Gastroesophageal sphincter (tissue), 4 donors: ENCODE data around the gene COL19A1. TPM values are rescaled to one million over a fixed set of nuclear protein-coding genes. Genes with fewer than 3 reads are reported as not detected.
"Not testable (repeated sequence)": the region's sequence is repeated elsewhere in the genome, so short reads cannot be mapped to it uniquely, and the experiment has no call there.

Experiments used
- ATAC-seq: fragments of 150-250 bp; one replicate; pipeline ENCODE4 v1.9.1; 2016; ENCODE audit warnings: mild to moderate bottlenecking, moderate library complexity
- H3K27ac ChIP-seq, 4 donors: fragments of 200-600 bp; sonication (generic) in 3 of 4; 1 replicate in 3 of 4; 2 replicates in 1 of 4; pipeline ENCODE4 v1.5.1; 2016 to 2019
- H3K27me3 ChIP-seq: fragments of 200-600 bp; sonication (generic); one replicate; pipeline ENCODE4 v1.5.1; 2019
- H3K36me3 ChIP-seq, 2 donors: fragments of 200-600 bp; sonication (generic); one replicate each; pipeline ENCODE4 v1.5.1; 2019; ENCODE audit warnings: control low read depth in 1 of 2
- H3K4me1 ChIP-seq, 3 donors: fragments of 200-600 bp; sonication (generic); 1 replicate in 2 of 3; 2 replicates in 1 of 3; pipeline ENCODE4 v1.5.1; 2016 to 2019; ENCODE audit warnings: control low read depth in 2 of 3
- H3K4me3 ChIP-seq, 2 donors: fragments of 200-600 bp; sonication (generic); one replicate each; pipeline ENCODE4 v1.5.1; 2019; ENCODE audit warnings: mild to moderate bottlenecking in 1 of 2, moderate library complexity in 1 of 2
- H3K9me3 ChIP-seq, 3 donors: fragments of 200-600 bp; sonication (generic); one replicate each; pipeline ENCODE4 v1.5.1; 2017 to 2019; ENCODE audit warnings: control low read depth in 2 of 3
- CTCF ChIP-seq, 4 experiments: fragments of 200-600 bp in 2 of 4; fragments of 450-650 bp in 2 of 4; sonication (generic) in 1 of 4; IDR thresholded peaks; one replicate each; pipeline ENCODE4 v1.5.1; 2017 to 2019; ENCODE audit warnings: antibody characterized with exemption in 4 of 4, mild to moderate bottlenecking in 2 of 4, moderate library complexity in 2 of 4
- EP300 ChIP-seq: sonication (generic); formaldehyde crosslinking; IDR thresholded peaks from one replicate; pipeline ENCODE4 v1.6.1; 2017; ENCODE audit warnings: antibody characterized with exemption, mild to moderate bottlenecking
- POLR2A ChIP-seq, 2 donors: fragments of 450-650 bp; IDR thresholded peaks; one replicate each; pipeline ENCODE4 v1.6.1; 2017; ENCODE audit warnings: antibody characterized with exemption in 2 of 2, mild to moderate bottlenecking in 2 of 2, moderate library complexity in 1 of 2
- POLR2AphosphoS5 ChIP-seq: sonication (generic); formaldehyde crosslinking; IDR thresholded peaks from one replicate; pipeline ENCODE4 v1.6.1; 2017; ENCODE audit warnings: antibody characterized with exemption
- WGBS, 2 donors: methylation state at CpG; one replicate each; pipeline ENCODE4 v1.1.5; 2018; ENCODE audit warnings: low coverage in 1 of 2; 5-methylcytosine and 5-hydroxymethylcytosine counted together
- total RNA-seq, 4 donors: library from RNA; depleted of rRNA; stranded (reverse); fragments of >200 nt; gene quantifications; one replicate each; pipeline ENCODE4 v1.1.0, GENCODE V29; 2016

Gene COL19A1
- total RNA-seq, 4 donors from 2014 or later = 3.7 to 15.6 (median 6.5) TPM

- Histone ChIP-seq H3K9me3 (no peaks in the 10 kb centered on the region), H3K4me3 (no peak overlapping the region), H3K27me3 (no peaks in the 10 kb centered on the region), H3K27ac (no peak overlapping the region), H3K4me1 (peaks cover 0 to 6% (median 0%) of the 10 kb centered on the region in 3 donors), H3K36me3 (no peaks in the 10 kb centered on the region)
- no peak for TF ChIP-seq EP300
- TF ChIP-seq POLR2A (IDR thresholded peaks at IDR 0.05) = no peak
- no peak for TF ChIP-seq POLR2AphosphoS5
- TF ChIP-seq CTCF (IDR thresholded peaks at IDR 0.05) = no peak
- ATAC-seq = no peak
- 70 to 79% methylated on average over 2 of the region's 2 CpGs for WGBS, 2 donors
Observed at GRCh38 chr6:69914015-69914485, 47.7 kb downstream of the COL19A1 start.

GRCh38 chr6:69915346-69915745, 49.0 kb downstream of the COL19A1 start:
- TF ChIP-seq POLR2AphosphoS5 (no peak), CTCF (IDR thresholded peaks at IDR 0.05) (no peak), POLR2A (IDR thresholded peaks at IDR 0.05) (no peak), EP300 (no peak)
- WGBS, 2 donors = 46 to 94% methylated on average over 2 of the region's 2 CpGs
- H3K9me3 ChIP-seq = no peaks in the 10 kb centered on the region
- H3K27ac ChIP-seq = no peak overlapping the region
- H3K27me3 ChIP-seq = no peaks in the 10 kb centered on the region
- H3K4me3 ChIP-seq = no peak overlapping the region
- H3K36me3 ChIP-seq = no peaks in the 10 kb centered on the region
- peaks cover 0 to 6% (median 0%) of the 10 kb centered on the region in 3 donors for H3K4me1 ChIP-seq
- ATAC-seq = no peak

- WGBS, 2 donors = 86 to 100% methylated on average over 1 of the region's 1 CpG
- no peak for TF ChIP-seq POLR2A (IDR thresholded peaks at IDR 0.05)
- peak; percentile 37 for TF ChIP-seq POLR2AphosphoS5
- no peaks in the 10 kb centered on the region for H3K27me3 ChIP-seq
- H3K4me1 ChIP-seq = peaks cover 0 to 6% (median 0%) of the 10 kb centered on the region in 3 donors
- H3K27ac ChIP-seq = no peak overlapping the region
- H3K4me3 ChIP-seq = no peak overlapping the region
- no peak for ATAC-seq
- peaks cover 0 to 1% (median 0%) of the 10 kb centered on the region in 3 donors for H3K9me3 ChIP-seq
- no peaks in the 10 kb centered on the region for H3K36me3 ChIP-seq
Observed at GRCh38 chr6:69917834-69918233, 51.5 kb downstream of the COL19A1 start.

GRCh38 chr6:69918813-69919475, 52.6 kb downstream of the COL19A1 start:
- no peaks in the 10 kb centered on the region for H3K27me3 ChIP-seq
- H3K36me3 ChIP-seq = no peaks in the 10 kb centered on the region
- no peak overlapping the region for H3K4me3 ChIP-seq
- no peak overlapping the region for H3K27ac ChIP-seq
- peaks cover 0 to 13% (median 0%) of the 10 kb centered on the region in 3 donors for H3K9me3 ChIP-seq
- peaks cover 0 to 6% (median 0%) of the 10 kb centered on the region in 3 donors for H3K4me1 ChIP-seq
- ATAC-seq = no peak
- 24 to 48% methylated on average over 5 of the region's 5 CpGs for WGBS, 2 donors
- no peak for TF ChIP-seq POLR2AphosphoS5
- TF ChIP-seq POLR2A (IDR thresholded peaks at IDR 0.05) = no peak
- no peak for TF ChIP-seq EP300
- TF ChIP-seq CTCF (IDR thresholded peaks at IDR 0.05) = no peak

GRCh38 chr6:69921066-69921465, 54.7 kb downstream of the COL19A1 start:
- H3K27ac ChIP-seq, H3K4me3 ChIP-seq, H3K4me1 ChIP-seq, H3K27me3 ChIP-seq, H3K36me3 ChIP-seq, ATAC-seq: not testable (repeated sequence)
- no CpG with 5 or more reads among the region's 2 CpGs for WGBS, 2 donors
- H3K9me3 ChIP-seq = peaks cover 0 to 17% (median 0%) of the 10 kb centered on the region in 3 donors

GRCh38 chr6:69921611-69922010, 55.3 kb downstream of the COL19A1 start:
- WGBS, 2 donors = 93 to 97% methylated on average over 22 of the region's 22 CpGs
- H3K27me3 ChIP-seq, H3K4me3 ChIP-seq, H3K4me1 ChIP-seq, H3K36me3 ChIP-seq, H3K27ac ChIP-seq, ATAC-seq: not testable (repeated sequence)
- H3K9me3 ChIP-seq = peaks cover 0 to 23% (median 0%) of the 10 kb centered on the region in 3 donors
